Smooth muscle cell (in vitro differentiated cells): ENCODE measurements around the gene ADARB2. TPM values are rescaled to one million over a fixed set of nuclear protein-coding genes. Genes with fewer than 3 reads are reported as not detected.

Experiments
- DNase-seq: peaks from one replicate; lab custom pipeline; 2025; ENCODE audit not compliant: unreplicated experiment; lab: John Stamatoyannopoulos, UW
- H2AFZ ChIP-seq: fragments of 200-600 bp; sonication (generic); 2 replicates; pipeline ENCODE4 v1.6.0; 2016; ENCODE audit warnings: antibody characterized with exemption, low read depth, mild to moderate bottlenecking
- H3F3A ChIP-seq: fragments of 200-600 bp; sonication (generic); 2 replicates; pipeline ENCODE4 v1.6.0; 2017; ENCODE audit warnings: antibody characterized with exemption, low read depth
- H3K27ac ChIP-seq: fragments of 200-600 bp; sonication (generic); 2 replicates; pipeline ENCODE4 v1.5.1; 2016; ENCODE audit warnings: low read depth, mild to moderate bottlenecking
- H3K27me3 ChIP-seq: fragments of 200-600 bp; sonication (generic); 2 replicates; pipeline ENCODE4 v1.6.1; 2016; ENCODE audit warnings: low read depth, mild to moderate bottlenecking
- H3K36me3 ChIP-seq: fragments of 200-600 bp; sonication (generic); 2 replicates; pipeline ENCODE4 v1.5.1; 2016; ENCODE audit warnings: low read depth
- H3K4me1 ChIP-seq: fragments of 200-600 bp; sonication (generic); 2 replicates; pipeline ENCODE4 v1.5.1; 2016; ENCODE audit warnings: low read depth
- H3K4me2 ChIP-seq: fragments of 200-600 bp; sonication (generic); 2 replicates; pipeline ENCODE4 v1.6.0; 2016; ENCODE audit warnings: mild to moderate bottlenecking
- H3K4me3 ChIP-seq: fragments of 200-600 bp; sonication (generic); 2 replicates; pipeline ENCODE4 v1.5.1; 2016; ENCODE audit warnings: mild to moderate bottlenecking
- H3K79me2 ChIP-seq: fragments of 200-600 bp; sonication (generic); 2 replicates; pipeline ENCODE4 v1.6.0; 2016; ENCODE audit warnings: low read depth, mild to moderate bottlenecking
- H3K9ac ChIP-seq: fragments of 200-600 bp; sonication (generic); 2 replicates; pipeline ENCODE4 v1.6.0; 2016; ENCODE audit warnings: low read depth
- H3K9me3 ChIP-seq: fragments of 200-600 bp; sonication (generic); replicated peaks from 2 replicates; pipeline ENCODE4 v1.5.1; 2016; ENCODE audit warnings: low read depth
- H4K20me1 ChIP-seq: fragments of 200-600 bp; sonication (generic); 2 replicates; pipeline ENCODE4 v1.6.0; 2016; ENCODE audit warnings: low read depth
- WGBS: methylation state at CpG from one replicate; pipeline ENCODE4 v1.1.7; 2016; ENCODE audit warnings: low lambda C conversion rate; 5-methylcytosine and 5-hydroxymethylcytosine counted together
- polyA plus RNA-seq: library from polyadenylated mRNA; unstranded; fragments of >200 nt; fragmentation: Nextera tagmentation; extraction: Ambion mirVana; gene quantifications from 2 replicates; pipeline ENCODE4 v1.2.1, GENCODE V29; 2016
- total RNA-seq: library from RNA; depleted of rRNA; stranded (reverse); fragments of >200 nt; gene quantifications from 2 replicates; pipeline ENCODE4 v1.2.3, GENCODE V29; 2014
- TF ChIP-seq, protein P1 (sequence below): fragments of 200-600 bp; sonication (generic); IDR thresholded peaks from 2 replicates; pipeline ENCODE4 v1.5.1; 2017; ENCODE audit warnings: borderline replicate concordance, mild to moderate bottlenecking, antibody characterized with exemption; ENCODE audit not compliant: insufficient read depth, poor library complexity, severe bottlenecking

ADARB2 gene
- total and polyA plus RNA-seq, 2 experiments from 2014 or later: 0.13 to 0.39 TPM

DNA sequence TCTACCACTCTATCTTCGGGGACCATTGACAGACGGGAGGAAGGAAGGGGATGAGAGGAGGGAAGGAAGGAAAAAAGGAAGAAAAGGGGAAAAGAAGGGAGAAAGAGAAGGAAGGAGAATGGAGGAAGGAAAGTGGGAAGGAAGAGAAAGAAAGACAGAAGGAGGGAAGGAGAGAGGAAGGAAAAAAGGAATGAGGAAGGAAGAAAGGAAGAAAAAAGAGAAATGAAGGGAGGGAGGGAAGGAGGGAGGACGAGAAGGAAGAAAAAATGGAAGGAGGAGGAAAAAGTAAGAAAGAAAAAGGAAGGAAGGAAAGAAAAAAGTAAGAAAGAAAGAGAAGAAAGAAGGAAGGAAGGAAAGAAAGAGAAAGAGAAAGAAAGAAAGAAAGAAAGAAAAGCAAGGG lies 128.9 kb downstream of the ADARB2 start:
- DNase-seq: no peak
- no peaks in the 10 kb centered on the region for H3K9me3 ChIP-seq
- 70% methylated on average over 3 of the region's 3 CpGs for WGBS
- H3K4me1 ChIP-seq: peaks cover 19% of the 10 kb centered on the region
- H4K20me1 ChIP-seq: no peaks in the 10 kb centered on the region
- TF ChIP-seq, protein P1, sequence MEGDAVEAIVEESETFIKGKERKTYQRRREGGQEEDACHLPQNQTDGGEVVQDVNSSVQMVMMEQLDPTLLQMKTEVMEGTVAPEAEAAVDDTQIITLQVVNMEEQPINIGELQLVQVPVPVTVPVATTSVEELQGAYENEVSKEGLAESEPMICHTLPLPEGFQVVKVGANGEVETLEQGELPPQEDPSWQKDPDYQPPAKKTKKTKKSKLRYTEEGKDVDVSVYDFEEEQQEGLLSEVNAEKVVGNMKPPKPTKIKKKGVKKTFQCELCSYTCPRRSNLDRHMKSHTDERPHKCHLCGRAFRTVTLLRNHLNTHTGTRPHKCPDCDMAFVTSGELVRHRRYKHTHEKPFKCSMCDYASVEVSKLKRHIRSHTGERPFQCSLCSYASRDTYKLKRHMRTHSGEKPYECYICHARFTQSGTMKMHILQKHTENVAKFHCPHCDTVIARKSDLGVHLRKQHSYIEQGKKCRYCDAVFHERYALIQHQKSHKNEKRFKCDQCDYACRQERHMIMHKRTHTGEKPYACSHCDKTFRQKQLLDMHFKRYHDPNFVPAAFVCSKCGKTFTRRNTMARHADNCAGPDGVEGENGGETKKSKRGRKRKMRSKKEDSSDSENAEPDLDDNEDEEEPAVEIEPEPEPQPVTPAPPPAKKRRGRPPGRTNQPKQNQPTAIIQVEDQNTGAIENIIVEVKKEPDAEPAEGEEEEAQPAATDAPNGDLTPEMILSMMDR: no peak
- no peak overlapping the region for H3K27ac ChIP-seq
- no peak overlapping the region for H2AFZ ChIP-seq
- no peaks in the 10 kb centered on the region for H3F3A ChIP-seq
- H3K79me2 ChIP-seq: no peaks in the 10 kb centered on the region
- H3K4me2 ChIP-seq: peak overlapping the region; percentile 61
- no peak overlapping the region for H3K9ac ChIP-seq
- H3K27me3 ChIP-seq: peaks cover 35% of the 10 kb centered on the region
- H3K36me3 ChIP-seq: no peaks in the 10 kb centered on the region
- no peak overlapping the region for H3K4me3 ChIP-seq

DNA sequence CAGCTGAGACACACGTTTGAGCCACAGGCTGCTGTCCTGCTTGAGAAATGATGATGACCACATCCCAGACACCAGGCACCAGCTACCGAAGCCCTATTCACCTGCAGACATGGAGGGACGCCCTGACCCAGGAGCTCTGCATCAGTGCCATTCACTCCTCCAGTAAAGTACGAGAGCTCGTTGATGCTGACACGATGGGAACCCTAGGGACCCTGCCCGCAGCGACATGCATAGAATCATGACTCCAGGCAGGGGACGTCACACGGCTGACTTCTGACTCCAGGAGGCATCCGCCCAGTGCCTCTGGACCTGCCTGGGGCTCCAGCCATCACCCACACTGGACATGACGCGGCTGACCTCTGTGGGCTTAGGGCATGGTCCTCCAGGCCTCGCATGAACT lies 129.9 kb downstream of the ADARB2 start:
- no peak overlapping the region for H3K4me2 ChIP-seq
- H3K27me3 ChIP-seq: peaks cover 35% of the 10 kb centered on the region
- 95% methylated on average over 14 of the region's 14 CpGs for WGBS
- H3K4me1 ChIP-seq: peaks cover 12% of the 10 kb centered on the region
- H2AFZ ChIP-seq: no peak overlapping the region
- H3K36me3 ChIP-seq: no peaks in the 10 kb centered on the region
- no peaks in the 10 kb centered on the region for H3K9me3 ChIP-seq
- no peak overlapping the region for H3K27ac ChIP-seq
- H3K4me3 ChIP-seq: no peak overlapping the region
- no peaks in the 10 kb centered on the region for H4K20me1 ChIP-seq
- no peak for DNase-seq
- TF ChIP-seq, protein P1: no peak
- H3F3A ChIP-seq: no peaks in the 10 kb centered on the region
- H3K79me2 ChIP-seq: no peaks in the 10 kb centered on the region
- no peak overlapping the region for H3K9ac ChIP-seq

DNA sequence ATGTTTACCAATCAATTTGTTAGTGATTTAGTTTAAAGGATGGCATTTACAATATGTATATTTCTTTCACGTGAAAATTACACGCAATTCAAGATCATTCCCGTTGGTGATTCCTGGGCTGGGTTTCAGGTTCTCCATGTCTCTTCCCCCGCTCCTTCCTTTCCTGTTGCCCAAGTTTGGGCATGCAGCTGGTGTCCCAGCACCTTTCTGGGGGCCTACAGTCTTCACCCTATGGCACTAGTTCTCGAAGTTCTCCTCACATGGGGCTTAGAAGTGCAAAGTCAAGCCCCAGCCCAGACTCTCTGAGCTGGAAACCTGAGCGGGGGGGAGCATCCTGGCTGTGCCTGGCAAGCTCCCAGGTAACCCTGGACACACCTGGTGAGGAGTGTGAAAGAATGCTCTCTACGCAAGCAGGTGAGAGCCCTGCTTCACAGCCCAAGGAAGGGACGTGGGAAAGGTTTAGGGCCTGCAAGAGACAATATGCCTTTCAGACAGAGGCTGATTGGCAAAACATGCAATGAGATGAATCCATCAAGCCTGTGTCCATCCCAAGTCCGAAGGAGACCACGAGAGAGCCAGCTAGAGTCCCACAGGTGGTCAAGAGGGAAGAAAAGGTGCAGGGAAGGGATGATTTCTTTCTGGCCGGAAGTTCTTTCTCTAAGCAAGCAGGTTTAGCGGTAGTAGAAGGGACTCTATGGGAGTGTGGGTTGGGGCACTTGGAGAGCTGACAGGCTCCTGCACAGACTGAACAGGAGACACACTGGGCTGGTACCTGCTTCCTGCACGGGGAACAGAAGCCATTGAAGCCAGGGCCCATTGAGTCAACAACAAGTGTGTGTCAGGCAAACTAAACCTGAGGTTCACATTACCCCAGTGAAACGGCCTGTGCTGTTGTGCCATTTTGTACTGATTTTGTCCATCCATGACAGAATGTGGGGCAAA lies 131.1 kb downstream of the ADARB2 start:
- DNase-seq: no peak
- peaks cover 10% of the 10 kb centered on the region for H3K4me1 ChIP-seq
- no peak overlapping the region for H3K27ac ChIP-seq
- no peaks in the 10 kb centered on the region for H4K20me1 ChIP-seq
- WGBS: 85% methylated on average over 14 of the region's 14 CpGs
- TF ChIP-seq, protein P1: no peak
- H3K4me2 ChIP-seq: no peak overlapping the region
- no peak overlapping the region for H2AFZ ChIP-seq
- H3K79me2 ChIP-seq: no peaks in the 10 kb centered on the region
- peaks cover 35% of the 10 kb centered on the region for H3K27me3 ChIP-seq
- no peaks in the 10 kb centered on the region for H3F3A ChIP-seq
- no peaks in the 10 kb centered on the region for H3K9me3 ChIP-seq
- no peaks in the 10 kb centered on the region for H3K36me3 ChIP-seq
- no peak overlapping the region for H3K4me3 ChIP-seq
- H3K9ac ChIP-seq: no peak overlapping the region
